Duodenal mucosa (tissue), 2 donors: ENCODE data around the gene NCOA5.

ENCODE experiments used
- H3K27ac ChIP-seq: one replicate; pipeline ENCODE4 v1.7.0; 2013; ENCODE audit warnings: low read depth, low read length
- H3K27me3 ChIP-seq, 2 donors: one replicate each; pipeline ENCODE4 v1.7.0; 2013; ENCODE audit warnings: low read length in 2 of 2, control low read depth in 1 of 2; ENCODE audit not compliant: insufficient read depth in 2 of 2, control insufficient read depth in 1 of 2
- H3K36me3 ChIP-seq, 2 donors: one replicate each; pipeline ENCODE4 v1.7.0; 2013; ENCODE audit warnings: low read length in 2 of 2, control low read depth in 1 of 2; ENCODE audit not compliant: insufficient read depth in 2 of 2, control insufficient read depth in 1 of 2
- H3K4me1 ChIP-seq, 2 donors: one replicate each; pipeline ENCODE4 v1.7.0; 2013; ENCODE audit warnings: low read length in 2 of 2, control low read depth in 1 of 2; ENCODE audit not compliant: insufficient read depth in 2 of 2, control insufficient read depth in 1 of 2
- H3K4me3 ChIP-seq, 2 donors: one replicate each; pipeline ENCODE4 v1.7.0; 2013; ENCODE audit warnings: low read length in 2 of 2, low read depth in 1 of 2
- H3K9ac ChIP-seq, 2 donors: one replicate each; pipeline ENCODE4 v1.7.0; 2013; ENCODE audit warnings: low read length in 2 of 2, low read depth in 1 of 2
- H3K9me3 ChIP-seq, 2 donors: one replicate each; pipeline ENCODE4 v1.7.0; 2013; ENCODE audit warnings: low read length in 2 of 2, control low read depth in 1 of 2; ENCODE audit not compliant: control insufficient read depth in 1 of 2

NCOA5 gene

DNA sequence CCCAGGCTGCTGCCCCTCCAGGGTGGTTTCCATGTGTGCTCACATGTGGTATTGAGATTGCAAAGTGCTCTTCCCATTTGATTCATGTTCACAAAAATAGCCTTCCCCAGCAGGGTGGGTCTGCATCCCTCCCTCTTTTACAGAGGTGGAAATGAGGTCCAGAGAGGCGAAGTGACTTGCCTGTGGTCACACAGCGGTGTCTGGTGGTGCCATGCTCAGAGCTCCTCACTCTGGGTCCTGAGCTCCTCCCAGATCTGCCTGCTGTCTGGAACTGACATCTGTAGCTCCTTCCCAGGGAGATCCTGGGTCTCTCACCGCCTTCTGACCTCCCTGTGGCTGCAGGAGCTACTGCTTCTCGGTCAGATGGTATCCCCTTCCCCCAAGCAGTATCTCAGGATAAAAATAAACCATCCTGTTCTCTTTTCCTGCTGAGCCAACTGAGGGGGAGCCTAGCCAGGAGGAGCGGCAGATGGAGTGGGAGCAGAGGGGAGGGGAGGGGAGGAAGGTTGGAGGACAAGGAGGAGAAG is 40.3 kb upstream of the NCOA5 start:
- Histone ChIP-seq H3K9me3 (no peaks in the 10 kb centered on the region), H3K27ac (no peak overlapping the region), H3K36me3 (peaks cover 0 to 10% of the 10 kb centered on the region in 2 donors), H3K27me3 (peaks cover 0 to 11% of the 10 kb centered on the region in 2 donors), H3K4me3 (no peak overlapping the region), H3K9ac (no peak overlapping the region), H3K4me1 (no peaks in the 10 kb centered on the region)

DNA sequence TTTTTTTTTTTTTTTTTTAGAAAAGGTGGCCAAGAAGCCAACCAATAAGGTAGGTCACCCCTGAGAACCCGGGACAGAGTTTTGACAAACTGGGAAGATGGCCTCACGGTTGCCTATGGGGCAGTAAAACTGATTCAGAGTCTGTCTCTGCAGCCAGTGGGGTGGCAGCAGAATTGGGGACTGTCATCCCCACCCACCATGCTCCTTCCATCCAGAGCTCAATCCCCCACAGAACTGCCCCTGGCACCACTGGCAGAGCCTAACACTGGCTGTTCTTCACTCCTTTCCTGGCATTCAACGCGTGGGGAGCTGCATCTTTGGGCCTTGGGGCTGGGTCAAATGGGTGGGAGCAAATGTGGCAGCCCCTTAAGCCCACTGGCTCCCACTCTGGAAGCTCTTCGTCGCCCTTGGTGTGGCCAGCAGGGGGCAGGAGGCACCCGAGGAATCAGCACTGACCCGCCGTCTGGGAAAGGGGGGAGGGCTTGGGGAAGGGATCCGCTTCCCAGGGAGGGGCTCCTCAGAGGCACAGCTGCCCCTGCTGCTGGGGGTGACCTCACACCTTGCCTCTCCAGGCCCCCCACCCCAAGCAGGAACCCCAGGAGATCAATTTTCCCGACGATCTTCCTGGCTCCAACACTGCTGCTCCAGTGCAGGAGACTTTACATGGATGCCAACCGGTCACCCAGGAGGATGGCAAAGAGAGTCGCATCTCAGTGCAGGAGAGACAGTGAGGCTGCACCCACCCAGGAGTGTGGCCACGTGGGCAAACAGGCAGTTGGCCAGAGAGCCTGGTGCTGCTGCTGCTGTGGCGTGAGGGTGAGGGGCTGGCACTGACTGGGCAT is 38.8 kb upstream of the NCOA5 start:
- H3K4me3 ChIP-seq: no peak overlapping the region
- H3K36me3 ChIP-seq: peaks cover 2 to 10% of the 10 kb centered on the region in 2 donors
- H3K9me3 ChIP-seq: no peaks in the 10 kb centered on the region
- peaks cover 0 to 11% of the 10 kb centered on the region in 2 donors for H3K27me3 ChIP-seq
- no peak overlapping the region for H3K9ac ChIP-seq
- no peaks in the 10 kb centered on the region for H3K4me1 ChIP-seq
- H3K27ac ChIP-seq: no peak overlapping the region

DNA sequence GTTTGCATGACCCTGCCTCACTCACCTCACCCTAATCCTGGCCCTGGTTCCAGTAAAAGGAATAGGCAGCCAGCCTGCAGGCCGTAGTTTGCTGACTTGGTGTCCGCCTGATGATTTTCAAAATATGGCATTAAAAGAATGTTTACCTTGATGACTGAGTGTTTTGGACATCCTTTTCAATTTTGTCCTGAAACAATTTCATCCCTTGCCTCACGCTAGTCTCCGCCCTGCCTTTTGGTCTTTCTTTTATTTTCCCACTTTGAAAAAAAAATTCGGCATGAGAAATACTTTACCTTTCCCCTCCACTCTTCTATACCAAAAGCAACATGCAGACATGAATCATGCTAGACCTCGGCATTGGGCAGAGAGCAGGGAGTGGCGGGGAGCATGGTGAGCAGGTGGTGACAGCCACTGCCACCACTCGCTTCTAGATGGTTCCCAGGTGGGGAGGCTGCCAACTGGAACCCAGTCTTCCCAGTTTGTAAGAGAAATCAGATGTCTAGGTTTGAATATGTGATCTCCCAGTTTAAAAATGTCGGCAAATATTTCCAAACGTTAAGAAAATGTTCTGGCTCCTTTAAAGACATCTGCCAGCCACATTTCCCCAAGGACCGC is 37.7 kb upstream of the NCOA5 start:
- no peaks in the 10 kb centered on the region for H3K4me1 ChIP-seq
- no peaks in the 10 kb centered on the region for H3K9me3 ChIP-seq
- peaks cover 6 to 20% of the 10 kb centered on the region in 2 donors for H3K36me3 ChIP-seq
- no peak overlapping the region for H3K9ac ChIP-seq
- H3K27me3 ChIP-seq: peaks cover 0 to 4% of the 10 kb centered on the region in 2 donors
- H3K4me3 ChIP-seq: no peak overlapping the region
- H3K27ac ChIP-seq: no peak overlapping the region

DNA sequence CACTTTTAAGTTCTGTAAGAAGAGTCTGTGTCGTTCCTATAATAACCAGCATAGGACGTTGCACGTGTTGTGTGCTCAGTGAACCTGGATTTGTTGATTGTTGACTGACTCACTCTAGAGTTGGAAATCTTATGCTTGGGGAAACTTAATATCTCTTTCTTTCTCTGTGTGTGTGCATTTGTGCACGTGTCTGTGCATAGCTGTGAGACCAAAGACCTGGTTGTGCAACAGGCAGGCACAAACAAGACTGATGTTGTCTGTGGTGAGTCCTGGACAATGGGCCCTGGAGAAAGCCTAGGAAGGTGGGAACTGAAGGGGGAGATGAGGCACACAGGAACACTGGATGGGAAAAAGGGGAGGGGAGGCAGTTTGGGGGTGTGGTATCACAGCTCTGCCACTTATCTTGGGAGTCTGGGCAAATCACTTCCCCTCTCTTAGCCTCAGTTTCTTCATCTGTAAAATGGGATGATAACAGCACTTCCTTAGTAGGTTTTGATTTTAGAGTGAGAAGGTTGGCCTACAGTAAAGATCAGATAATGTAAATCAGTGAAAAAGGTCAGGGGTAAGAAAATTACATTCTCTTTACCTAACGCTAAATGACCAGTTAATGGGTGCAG is 36.8 kb upstream of the NCOA5 start:
- H3K4me1 ChIP-seq: peaks cover 0 to 2% of the 10 kb centered on the region in 2 donors
- H3K27ac ChIP-seq: no peak overlapping the region
- no peaks in the 10 kb centered on the region for H3K9me3 ChIP-seq
- H3K27me3 ChIP-seq: no peaks in the 10 kb centered on the region
- peaks cover 6 to 27% of the 10 kb centered on the region in 2 donors for H3K36me3 ChIP-seq
- no peak overlapping the region for H3K4me3 ChIP-seq
- H3K9ac ChIP-seq: no peak overlapping the region

DNA sequence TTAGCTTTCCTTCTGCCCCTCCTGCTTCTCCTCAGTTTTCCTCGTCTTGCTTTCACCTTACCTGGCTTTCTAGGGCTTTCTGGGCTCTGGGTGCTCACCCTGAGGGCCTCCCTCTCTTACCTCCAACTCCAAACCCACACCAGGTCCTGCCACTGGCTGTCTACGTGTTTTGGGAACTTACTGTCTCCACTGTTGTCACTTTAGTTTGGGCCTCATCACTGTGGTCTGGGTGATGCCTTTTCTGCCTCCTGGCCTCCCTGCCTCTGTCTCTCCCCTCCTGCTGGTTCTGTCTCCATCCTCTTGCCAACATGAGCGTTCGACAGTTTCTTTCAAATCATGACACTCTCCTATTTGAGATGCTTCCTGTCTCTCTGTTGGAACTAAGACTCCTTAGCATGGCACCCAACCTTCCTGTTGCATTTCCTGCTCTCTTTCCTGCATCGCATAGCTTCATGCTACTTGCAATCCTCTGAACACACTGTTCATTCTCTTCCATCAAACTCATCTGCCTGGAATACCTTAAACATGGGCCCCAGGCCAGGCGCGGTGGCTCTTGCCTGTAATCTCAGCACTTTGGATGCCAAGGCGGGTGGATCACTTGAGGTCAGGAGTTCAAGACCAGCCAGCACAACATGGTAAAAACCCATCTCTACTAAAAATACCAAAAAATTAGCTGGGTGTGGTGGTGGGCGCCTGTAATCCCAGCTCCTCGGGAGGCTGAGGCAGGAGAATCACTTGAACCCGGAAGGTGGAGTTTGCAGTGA is 33.9 kb upstream of the NCOA5 start:
- H3K9ac ChIP-seq: no peak overlapping the region
- no peak overlapping the region for H3K4me3 ChIP-seq
- H3K4me1 ChIP-seq: peaks cover 6 to 9% of the 10 kb centered on the region in 2 donors
- no peaks in the 10 kb centered on the region for H3K9me3 ChIP-seq
- H3K27me3 ChIP-seq: no peaks in the 10 kb centered on the region
- H3K27ac ChIP-seq: no peak overlapping the region
- H3K36me3 ChIP-seq: peaks cover 6 to 27% of the 10 kb centered on the region in 2 donors

DNA sequence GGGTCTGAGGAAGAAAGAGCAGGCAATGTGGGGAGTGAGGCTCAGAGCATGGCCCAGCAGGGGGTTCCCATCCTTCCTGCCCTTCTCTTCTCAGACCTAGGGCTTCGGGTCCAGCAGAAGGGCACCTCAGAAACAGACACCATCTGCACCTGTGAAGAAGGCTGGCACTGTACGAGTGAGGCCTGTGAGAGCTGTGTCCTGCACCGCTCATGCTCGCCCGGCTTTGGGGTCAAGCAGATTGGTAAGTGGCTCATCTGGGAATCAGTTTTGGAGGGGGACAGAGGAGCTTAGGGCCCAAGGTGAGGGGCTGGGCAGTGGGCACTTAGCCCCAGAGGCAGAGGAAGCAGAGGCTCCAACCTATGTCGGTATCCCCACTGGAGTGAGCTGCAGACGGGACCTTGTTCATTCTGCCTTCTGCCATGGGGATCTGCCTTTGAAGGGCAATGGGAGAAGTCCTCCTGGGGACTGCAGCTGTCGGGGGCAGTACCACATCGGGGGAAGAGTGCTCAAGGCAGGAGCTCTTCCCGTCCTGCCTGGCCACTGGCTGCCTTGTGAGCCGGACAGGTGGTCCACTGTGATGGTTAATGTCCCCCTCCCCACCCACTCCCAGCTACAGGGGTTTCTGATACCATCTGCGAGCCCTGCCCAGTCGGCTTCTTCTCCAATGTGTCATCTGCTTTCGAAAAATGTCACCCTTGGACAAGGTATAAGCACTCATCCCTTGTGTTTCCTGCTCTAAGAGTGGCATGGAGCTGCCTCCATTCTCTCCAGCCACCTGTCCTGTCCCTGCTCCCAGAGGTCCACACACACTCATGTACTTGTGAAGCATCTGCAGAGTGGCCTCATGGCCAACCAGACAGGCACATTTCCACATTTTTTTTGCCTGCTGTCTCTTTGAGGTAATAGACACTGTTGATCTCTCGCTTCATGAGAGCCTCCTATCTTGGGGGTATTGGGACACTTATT is 33.0 kb upstream of the NCOA5 start:
- Histone ChIP-seq H3K9me3 (no peaks in the 10 kb centered on the region), H3K27ac (no peak overlapping the region), H3K27me3 (no peaks in the 10 kb centered on the region), H3K4me1 (peaks cover 9% of the 10 kb centered on the region in 2 donors), H3K4me3 (no peak overlapping the region), H3K36me3 (peaks cover 6 to 27% of the 10 kb centered on the region in 2 donors), H3K9ac (no peak overlapping the region)

DNA sequence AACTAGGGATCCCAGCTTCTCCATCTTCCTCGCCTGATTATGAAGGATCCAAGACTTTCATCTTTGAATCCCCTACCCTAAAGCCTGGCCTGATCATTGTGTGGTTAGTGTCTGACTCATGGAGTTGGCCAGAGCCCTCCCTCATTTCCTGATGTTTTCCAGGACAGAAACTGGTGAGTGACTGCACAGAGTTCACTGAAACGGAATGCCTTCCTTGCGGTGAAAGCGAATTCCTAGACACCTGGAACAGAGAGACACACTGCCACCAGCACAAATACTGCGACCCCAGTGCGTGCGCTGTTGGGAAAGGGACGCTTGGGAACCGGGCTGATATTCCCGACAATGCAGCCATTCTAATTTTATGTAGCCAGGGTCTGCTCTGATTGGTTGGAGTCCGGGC is 32.3 kb upstream of the NCOA5 start:
- no peak overlapping the region for H3K27ac ChIP-seq
- peaks cover 6 to 27% of the 10 kb centered on the region in 2 donors for H3K36me3 ChIP-seq
- H3K4me1 ChIP-seq: peaks cover 9 to 13% of the 10 kb centered on the region in 2 donors
- no peak overlapping the region for H3K4me3 ChIP-seq
- no peaks in the 10 kb centered on the region for H3K27me3 ChIP-seq
- H3K9ac ChIP-seq: no peak overlapping the region
- H3K9me3 ChIP-seq: no peaks in the 10 kb centered on the region

DNA sequence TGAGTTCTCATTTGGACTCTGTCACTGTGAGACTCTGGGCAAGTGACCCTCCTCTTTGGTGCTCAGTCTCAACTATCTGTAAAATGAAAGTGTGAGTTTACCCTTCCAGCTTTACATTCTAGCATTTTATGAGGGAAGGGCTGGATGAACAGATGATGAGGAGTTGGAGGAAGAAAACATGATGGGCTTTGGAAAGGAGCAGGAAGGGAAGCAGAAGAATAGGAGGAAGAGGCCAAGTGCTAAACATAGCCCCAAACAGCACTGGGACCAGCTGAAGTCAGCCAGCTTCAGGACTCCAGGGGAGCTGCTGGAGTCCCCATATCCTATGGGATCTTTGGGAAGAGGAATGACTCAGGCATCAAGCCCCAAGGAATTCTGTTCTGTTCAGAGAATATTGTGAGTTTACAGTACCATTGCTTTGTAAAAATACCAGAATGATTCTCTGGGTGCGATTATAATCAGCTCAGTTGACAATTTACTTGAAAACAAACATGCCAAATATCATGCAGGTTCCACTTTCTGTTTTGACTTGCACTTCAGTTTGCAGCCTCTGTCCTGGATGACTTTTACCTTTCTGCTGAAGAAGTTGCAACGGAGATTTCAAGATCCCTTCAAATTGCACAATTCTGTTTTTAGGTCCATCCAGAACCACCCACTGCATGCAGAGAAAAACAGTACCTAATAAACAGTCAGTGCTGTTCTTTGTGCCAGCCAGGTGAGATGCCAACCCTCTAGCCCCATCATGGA is 31.6 kb upstream of the NCOA5 start:
- Histone ChIP-seq H3K27ac (no peak overlapping the region), H3K9me3 (no peaks in the 10 kb centered on the region), H3K9ac (no peak overlapping the region), H3K4me3 (peak overlapping the region in 1 of 2 donors; percentile 34), H3K36me3 (peaks cover 6 to 23% of the 10 kb centered on the region in 2 donors), H3K4me1 (peaks cover 9 to 13% of the 10 kb centered on the region in 2 donors), H3K27me3 (no peaks in the 10 kb centered on the region)
